Mucosa of gallbladder (tissue), 1 donor: Measurements from ENCODE around the gene FAM221A. TPM values are rescaled to one million over a fixed set of nuclear protein-coding genes. Genes with fewer than 3 reads are reported as not detected.
"Not testable (repeated sequence)": the region's sequence is repeated elsewhere in the genome, so short reads cannot be mapped to it uniquely, and the experiment has no call there.

Experiments used
- DNase-seq: peaks from one replicate; pipeline ENCODE4 v3.0.0-alpha.2; 2020; ENCODE audit warnings: low spot score
- total RNA-seq: library from RNA; stranded (reverse); gene quantifications from one replicate; pipeline ENCODE4 v1.2.1, GENCODE V29; 2021
- donor health status: DM: no; HTN: no; CAD: no.

Gene FAM221A
- total RNA-seq, 1 donor from 2014 or later: 14.3 TPM

- DNase-seq: no peak
Observed at GRCh38 chr7:23700046-23700445, 20.0 kb downstream of the FAM221A start.

- DNase-seq: no peak
Observed at GRCh38 chr7:23709081-23709750, 29.2 kb downstream of the FAM221A start.

- DNase-seq: no peak
Observed at GRCh38 chr7:23710000-23710399, 30.0 kb downstream of the FAM221A start, which contains the start of gene STK31. Gene STK31 (plus strand): TSS chr7:23710219. CDS start chr7:23710286, 67 bp downstream.

- DNase-seq: no peak
Observed at GRCh38 chr7:23712368-23713284, 32.6 kb downstream of the FAM221A start.

GRCh38 chr7:23713285-23714149 lies 33.5 kb downstream of the FAM221A start:
- no peak for DNase-seq

GRCh38 chr7:23714150-23714464 lies 34.1 kb downstream of the FAM221A start:
- DNase-seq: no peak

- no peak for DNase-seq
Observed at GRCh38 chr7:23714579-23714978, 34.6 kb downstream of the FAM221A start.

- DNase-seq: no peak
Observed at GRCh38 chr7:23715099-23715498, 35.1 kb downstream of the FAM221A start.

- DNase-seq: no peak
Observed at GRCh38 chr7:23717788-23718187, 37.8 kb downstream of the FAM221A start.

GRCh38 chr7:23721456-23721855 lies 41.5 kb downstream of the FAM221A start:
- no peak for DNase-seq

GRCh38 chr7:23722587-23723216 lies 42.7 kb downstream of the FAM221A start:
- DNase-seq: peak; percentile 25

GRCh38 chr7:23724113-23724512 lies 44.1 kb downstream of the FAM221A start:
- not testable (repeated sequence) for DNase-seq

GRCh38 chr7:23742051-23742450 lies 62.1 kb downstream of the FAM221A start:
- no peak for DNase-seq

- DNase-seq: no peak
Observed at GRCh38 chr7:23743226-23743625, 63.2 kb downstream of the FAM221A start.

GRCh38 chr7:23746629-23747028 lies 66.6 kb downstream of the FAM221A start:
- DNase-seq: no peak

- DNase-seq: no peak
Observed at GRCh38 chr7:23751852-23752251, 71.9 kb downstream of the FAM221A start.

Other genes starting within 250 kb of the FAM221A start
- gene IGF2BP3, start 209.7 kb upstream of the FAM221A start, total RNA-seq: 0.66 TPM
- gene TRA2A, start 148.2 kb upstream of the FAM221A start, total RNA-seq: 57.1 TPM
- gene CCDC126, start 82.8 kb upstream of the FAM221A start, total RNA-seq: 11.5 TPM
- gene STK31, start 30.0 kb downstream of the FAM221A start, total RNA-seq: 1.0 TPM